IMR-90 (cell line): ENCODE results near the gene MZT2A. TPM values are rescaled to one million over a fixed set of nuclear protein-coding genes. Genes with fewer than 3 reads are reported as not detected.
"Not testable (repeated sequence)": the region's sequence is repeated elsewhere in the genome, so short reads cannot be mapped to it uniquely, and the experiment has no call there.

Experiments used
- ATAC-seq: fragments of 200-7000 bp; cut with Tn5 transposase; 2 replicates; pipeline ENCODE4 v1.9.1; 2020; ENCODE audit warnings: low read depth, mild to moderate bottlenecking, moderate library complexity
- BruUV-seq: library from RNA; stranded (reverse); fragments of 400-500 nt; replicated peaks from 2 replicates; lab custom pipeline; 2021; lab: Mats Ljungman, UMichigan
- CTCF ChIA-PET: fragments of 300-600 bp; formaldehyde crosslinking; extraction: SDS; loops from one replicate; lab custom pipeline; 2021; ENCODE audit warnings: antibody characterized with exemption; lab: Yijun Ruan, JAX
- POLR2A ChIA-PET: fragments of 300-600 bp; sonication (Branson Sonifier 250); formaldehyde crosslinking; loops from one replicate; lab custom pipeline; 2022; ENCODE audit warnings: antibody characterized with exemption; ENCODE audit not compliant: unreplicated experiment; lab: Charles Lee
- DNase-seq: peaks from one replicate; pipeline ENCODE4 v3.0.0; 2013
- H2AFZ ChIP-seq: replicated peaks from 2 replicates; pipeline ENCODE3; 2013; ENCODE audit warnings: low read length, mild to moderate bottlenecking; ENCODE audit not compliant: poor library complexity
- H2AK5ac ChIP-seq: 2 replicates; pipeline ENCODE4 v1.6.1; 2013; ENCODE audit warnings: low read depth, low read length, inconsistent platforms
- H2AK9ac ChIP-seq: replicated peaks from 2 replicates; pipeline ENCODE3; 2013; ENCODE audit warnings: mild to moderate bottlenecking, low read depth, low read length, moderate library complexity; ENCODE audit not compliant: poor library complexity
- H2BK120ac ChIP-seq: 2 replicates; pipeline ENCODE4 v1.6.1; 2013; ENCODE audit warnings: low read depth, low read length, inconsistent platforms
- H2BK15ac ChIP-seq: 3 replicates; pipeline ENCODE4 v1.6.1; 2013; ENCODE audit warnings: low read depth, low read length, inconsistent platforms
- H2BK20ac ChIP-seq: 2 replicates; pipeline ENCODE4 v1.6.1; 2013; ENCODE audit warnings: low read depth, mild to moderate bottlenecking, inconsistent platforms, low read length, moderate library complexity
- H2BK5ac ChIP-seq: 2 replicates; pipeline ENCODE4 v1.6.1; 2013; ENCODE audit warnings: mild to moderate bottlenecking, low read depth, low read length, inconsistent platforms; ENCODE audit not compliant: poor library complexity, severe bottlenecking
- H3K14ac ChIP-seq: replicated peaks from 2 replicates; pipeline ENCODE4 v1.6.1; 2013; ENCODE audit warnings: low read depth, low read length, inconsistent platforms
- H3K18ac ChIP-seq: 2 replicates; pipeline ENCODE4 v1.6.1; 2013; ENCODE audit warnings: low read depth, low read length, control low read depth
- H3K23ac ChIP-seq: 2 replicates; pipeline ENCODE4 v1.6.1; 2013; ENCODE audit warnings: low read depth, low read length, inconsistent platforms
- H3K27ac ChIP-seq: 2 replicates; pipeline ENCODE4 v1.5.1; 2013; ENCODE audit warnings: mild to moderate bottlenecking, control low read depth, low read length; ENCODE audit not compliant: insufficient read depth
- H3K27me3 ChIP-seq: 2 replicates; pipeline ENCODE4 v1.6.1; 2013; ENCODE audit warnings: low read length; ENCODE audit not compliant: control insufficient read depth, insufficient read depth
- H3K36me3 ChIP-seq: 2 replicates; pipeline ENCODE4 v1.6.1; 2013; ENCODE audit warnings: low read length, mixed read lengths; ENCODE audit not compliant: control insufficient read depth, insufficient read depth
- H3K4ac ChIP-seq: 2 replicates; pipeline ENCODE4 v1.6.1; 2013; ENCODE audit warnings: low read depth, low read length, inconsistent platforms
- H3K4me1 ChIP-seq: 2 replicates; pipeline ENCODE4 v1.6.1; 2013; ENCODE audit warnings: low read length, mixed read lengths; ENCODE audit not compliant: control insufficient read depth, insufficient read depth
- H3K4me2 ChIP-seq: 2 replicates; pipeline ENCODE4 v1.6.1; 2013; ENCODE audit warnings: low read depth, mild to moderate bottlenecking, control low read depth, low read length, moderate library complexity
- H3K4me3 ChIP-seq: 2 replicates; pipeline ENCODE4 v1.5.1; 2013; ENCODE audit warnings: low read depth, mild to moderate bottlenecking, control low read depth, low read length, moderate library complexity; ENCODE audit not compliant: insufficient read depth
- H3K56ac ChIP-seq: 2 replicates; pipeline ENCODE4 v1.6.1; 2013; ENCODE audit warnings: low read length, inconsistent platforms; ENCODE audit not compliant: insufficient read depth; ENCODE audit errors: extremely low read depth
- H3K79me1 ChIP-seq, 2 experiments: 2 replicates each; pipeline ENCODE4 v1.6.1; 2013; ENCODE audit warnings: low read length in 2 of 2, inconsistent platforms in 1 of 2, low read depth in 1 of 2
- H3K9ac ChIP-seq: 2 replicates; pipeline ENCODE4 v1.6.1; 2013; ENCODE audit warnings: low read depth, low read length, control low read depth
- H3K9me1 ChIP-seq: 2 replicates; pipeline ENCODE4 v1.6.1; 2013; ENCODE audit warnings: low read length, inconsistent platforms; ENCODE audit not compliant: insufficient read depth
- H3K9me3 ChIP-seq: 2 replicates; pipeline ENCODE4 v1.6.1; 2013; ENCODE audit warnings: low read length; ENCODE audit not compliant: control insufficient read depth, insufficient read depth
- H4K20me1 ChIP-seq: 2 replicates; pipeline ENCODE4 v1.6.1; 2013; ENCODE audit warnings: low read length, inconsistent platforms; ENCODE audit not compliant: insufficient read depth
- H4K5ac ChIP-seq: 2 replicates; pipeline ENCODE4 v1.6.1; 2013; ENCODE audit warnings: mild to moderate bottlenecking, low read depth, low read length, control low read depth
- H4K8ac ChIP-seq, 2 experiments: 2 replicates each; pipeline ENCODE4 v1.6.1; 2013; ENCODE audit warnings: low read depth in 2 of 2, low read length in 2 of 2, control low read depth in 1 of 2, inconsistent platforms in 1 of 2
- H4K91ac ChIP-seq: 2 replicates; pipeline ENCODE4 v1.6.1; 2013; ENCODE audit warnings: low read depth, low read length, inconsistent platforms; ENCODE audit not compliant: insufficient read depth
- WGBS, 2 experiments: methylation state at CpG; one replicate each; pipeline versions ENCODE4 v1.1.5 to v1.1.7; 2013; ENCODE audit warnings: missing lambda C conversion rate in 2 of 2; ENCODE audit not compliant: insufficient read length in 1 of 2; ENCODE audit errors: extremely low coverage in 2 of 2; 5-methylcytosine and 5-hydroxymethylcytosine counted together
- dilution Hi-C: fragments of 300-500 bp; cut with HindIII; formaldehyde crosslinking; loops from one replicate; pipeline ENCODE4 v1.14.3; 2018; ENCODE audit warnings: low sequenced_read_pairs; ENCODE audit not compliant: unreplicated experiment
- in situ Hi-C: fragments of 300-500 bp; cut with MboI; formaldehyde crosslinking; loops from 3 replicates; pipeline ENCODE4 v1.14.3; 2019; ENCODE audit warnings: low sequenced_read_pairs, inconsistent platforms, mixed read lengths
- intact Hi-C: fragments of 100-400 bp; cut with micrococcal nuclease; formaldehyde crosslinking; loops from 2 replicates; pipeline ENCODE4 v1.10.0; 2022
- polyA plus RNA-seq, 3 experiments: library from polyadenylated mRNA; depleted of rRNA; stranded (reverse); fragments of >200 nt; gene quantifications; 2 replicates each; pipeline ENCODE4 v1.2.3, GENCODE V29; 2012; ENCODE audit warnings: low replicate concordance in 1 of 3
- total RNA-seq: library from RNA; depleted of rRNA; stranded (reverse); fragments of >200 nt; gene quantifications from 2 replicates; pipeline ENCODE4 v1.2.3, GENCODE V29; 2012

Gene MZT2A
- total and polyA plus RNA-seq, 2 of the 4 experiments (the other 2 are of a cell fraction) = 23.1 to 82.3 TPM

GRCh38 chr2:131477227-131477626 lies 15.0 kb downstream of the MZT2A start:
- BruUV-seq, H4K5ac ChIP-seq, POLR2A ChIA-PET, H3K4me3 ChIP-seq, H2AK5ac ChIP-seq, H3K23ac ChIP-seq, H3K4ac ChIP-seq, H4K8ac ChIP-seq, H3K9me3 ChIP-seq, H3K27me3 ChIP-seq, dilution Hi-C loops, intact Hi-C loops, H3K4me2 ChIP-seq, H3K36me3 ChIP-seq, H3K9ac ChIP-seq, DNase-seq, H3K18ac ChIP-seq, H3K27ac ChIP-seq, in situ Hi-C loops, H2BK20ac ChIP-seq, ATAC-seq, H3K79me1 ChIP-seq, H3K14ac ChIP-seq, CTCF ChIA-PET, H2AK9ac ChIP-seq, H2BK5ac ChIP-seq, H2AFZ ChIP-seq, H2BK15ac ChIP-seq, H4K91ac ChIP-seq, H4K20me1 ChIP-seq, H3K56ac ChIP-seq, H2BK120ac ChIP-seq, H3K9me1 ChIP-seq, H3K4me1 ChIP-seq: not testable (repeated sequence)
- WGBS, 2 experiments = no CpG with 5 or more reads among the region's 1 CpG

DNA sequence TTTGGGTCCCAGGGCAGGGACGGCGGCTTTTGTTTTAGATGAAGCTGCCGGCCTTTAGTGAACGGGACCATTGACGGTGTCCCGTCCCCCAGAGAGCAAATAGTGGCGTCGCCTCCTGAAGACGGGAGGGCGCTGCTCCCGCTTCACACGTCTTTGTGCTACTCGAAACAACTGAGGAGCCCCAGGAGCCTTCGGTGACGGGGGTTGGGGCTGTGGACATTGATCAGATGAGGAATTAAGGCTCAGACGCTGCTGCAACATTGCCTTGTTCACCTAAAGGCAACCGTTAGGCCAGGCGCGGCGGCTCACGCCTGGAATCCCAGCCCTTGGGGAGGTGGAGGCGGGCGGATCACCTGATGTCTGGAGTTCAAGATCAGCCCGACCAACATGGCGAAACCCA lies 15.8 kb downstream of the MZT2A start:
- in situ Hi-C loops, H3K4me2 ChIP-seq, POLR2A ChIA-PET, H3K4ac ChIP-seq, H3K56ac ChIP-seq, H3K18ac ChIP-seq, intact Hi-C loops, H3K9me3 ChIP-seq, H2AK5ac ChIP-seq, H4K5ac ChIP-seq, H2BK20ac ChIP-seq, H2BK15ac ChIP-seq, dilution Hi-C loops, ATAC-seq, H3K79me1 ChIP-seq, H2BK120ac ChIP-seq, H3K36me3 ChIP-seq, CTCF ChIA-PET, H3K9ac ChIP-seq, H3K23ac ChIP-seq, H3K27me3 ChIP-seq, H3K4me3 ChIP-seq, H3K9me1 ChIP-seq, H2AK9ac ChIP-seq, H4K20me1 ChIP-seq, H4K8ac ChIP-seq, H4K91ac ChIP-seq, DNase-seq, H3K14ac ChIP-seq, BruUV-seq, H2BK5ac ChIP-seq, H2AFZ ChIP-seq, H3K27ac ChIP-seq, H3K4me1 ChIP-seq: not testable (repeated sequence)
- 100% methylated on average over 8 of the region's 25 CpGs; no CpG with 5 or more reads in 1 of the 2 experiments for WGBS, 2 experiments
